ENCODE measurements around the gene ZNF230.

ZNF230 gene

DNA sequence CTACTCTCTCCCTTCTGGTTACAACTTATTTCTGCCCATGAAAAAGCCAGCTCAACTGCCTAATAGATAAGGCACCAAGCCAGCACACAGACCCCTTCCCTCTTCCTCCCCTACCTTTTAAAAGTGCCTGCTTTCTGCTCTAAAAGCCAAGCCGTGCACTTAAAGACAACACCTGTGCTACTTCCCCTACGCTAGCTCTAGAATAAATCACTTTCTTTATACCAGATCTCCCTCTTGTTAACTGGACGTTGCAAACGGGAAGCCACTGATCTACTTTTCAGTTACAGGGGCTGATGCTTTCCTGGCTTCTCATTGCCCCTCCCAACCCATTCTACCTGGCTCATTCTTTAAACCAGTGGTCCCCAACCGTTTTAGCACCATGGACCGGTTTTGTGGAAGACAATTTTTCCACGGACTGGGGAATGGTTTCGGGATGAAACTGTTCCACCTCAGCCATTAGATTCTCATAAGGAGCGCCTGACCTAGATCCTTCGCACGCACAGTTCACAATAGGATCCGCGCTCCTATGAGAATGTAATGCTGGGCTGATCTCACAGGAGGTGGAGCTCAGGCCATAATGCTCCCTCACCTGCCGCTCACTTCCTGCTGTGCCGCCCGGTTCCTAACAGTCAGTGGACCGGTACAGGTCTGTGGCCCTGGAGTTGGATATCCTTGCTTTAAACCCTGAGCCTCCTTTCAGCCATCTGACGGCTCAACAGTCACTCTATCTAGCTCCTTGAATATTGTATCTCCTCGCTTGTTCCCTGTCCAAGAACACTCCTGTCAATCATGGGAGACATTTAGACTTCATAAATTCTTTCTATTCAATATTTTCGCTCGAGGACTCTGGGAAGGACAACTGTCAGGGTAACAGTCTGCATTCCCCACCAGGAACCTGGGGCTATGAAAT lies 48.2 kb downstream of the ZNF230 start:
- DNase-seq: peak; percentile 20 to 24

DNA sequence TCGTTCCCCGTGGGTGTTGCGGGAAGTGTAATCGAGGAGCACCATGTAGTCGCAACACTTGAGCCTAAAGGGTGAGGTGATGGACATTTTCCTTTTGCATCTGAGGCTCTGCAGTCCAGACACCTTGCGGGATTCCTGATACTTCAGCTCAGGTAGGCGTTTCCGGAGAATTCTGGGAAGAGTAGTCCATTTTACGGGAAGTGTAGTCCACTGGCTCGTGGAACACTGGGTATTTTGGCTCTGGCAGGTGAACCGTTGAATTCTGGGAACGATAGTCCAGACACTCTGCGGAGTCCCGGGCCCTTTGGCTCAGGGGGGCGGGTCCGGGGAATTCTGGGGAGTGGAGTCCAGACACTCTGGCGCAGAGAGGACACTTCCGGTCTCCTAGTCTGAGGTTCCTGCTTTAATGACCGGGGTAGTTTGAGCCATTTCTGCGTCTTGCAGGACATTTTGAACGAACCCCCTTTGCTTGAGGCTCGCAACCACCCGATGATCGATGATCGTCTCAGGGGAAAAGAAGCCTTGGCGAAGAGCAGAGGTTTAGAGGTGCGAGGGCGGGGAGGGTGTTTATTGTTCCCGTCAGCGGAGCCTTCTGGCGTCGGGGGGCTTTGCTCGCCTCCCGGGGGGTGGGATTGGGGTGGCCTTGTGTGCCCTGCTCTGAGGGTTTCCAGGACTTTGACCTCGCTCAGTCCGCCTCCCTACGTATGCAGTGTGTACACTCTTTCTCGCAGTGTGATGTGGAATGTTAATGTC lies 49.1 kb downstream of the ZNF230 start, which contains the start of gene ZNF223:
Gene ZNF223, plus strand, starts transcription at position 387 of the 753 bp plus-strand sequence. CDS start 3,141 bp downstream, outside the sequence.
- peak; percentile 68 to 71 for DNase-seq

DNA sequence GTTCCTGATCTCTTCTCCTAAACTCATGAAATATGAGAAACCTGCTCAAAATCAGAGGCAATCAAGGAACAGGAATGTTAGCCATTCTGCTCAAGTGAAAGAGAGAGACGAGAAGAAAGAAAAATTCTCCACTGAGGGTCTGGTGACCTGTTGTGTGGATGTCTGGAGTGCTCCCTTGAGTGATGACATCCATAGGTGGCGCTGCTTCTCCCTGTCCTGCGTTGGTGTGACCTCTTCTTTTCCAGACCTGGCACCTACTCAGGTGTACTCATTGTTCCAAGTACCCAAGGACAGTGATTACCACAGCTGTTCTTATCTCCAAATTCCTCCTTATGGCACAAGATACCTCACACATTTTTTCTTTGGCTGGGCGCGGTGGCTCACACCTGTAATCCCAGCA lies 53.1 kb downstream of the ZNF230 start:
- DNase-seq: no peak

- no peak for DNase-seq
These were observed 56.5 kb downstream of the ZNF230 start for GRCh38 chr19:44059229-44059628.

DNA sequence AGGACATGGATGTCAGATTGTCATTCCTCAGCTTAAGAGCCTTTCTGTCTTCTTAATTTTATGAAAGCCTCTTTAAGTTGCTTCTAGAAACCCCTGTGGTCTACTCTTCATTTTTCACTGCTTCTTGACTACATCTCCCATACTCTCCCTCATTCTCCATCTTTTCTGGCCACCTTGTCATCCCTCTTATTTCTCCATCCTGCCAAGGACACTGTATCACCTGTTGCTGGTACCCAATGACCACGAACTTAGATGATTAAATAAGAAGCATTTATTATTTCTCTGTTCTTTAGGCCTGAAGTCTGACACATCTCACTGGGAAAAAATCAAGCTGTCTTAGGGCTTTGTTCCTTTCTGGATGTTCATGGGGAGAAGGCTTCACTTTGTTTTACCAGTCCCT lies 58.3 kb downstream of the ZNF230 start:
- DNase-seq: no peak

Data from CD4-positive, alpha-beta T cell treated with Interleukin-4 for 1 hour (primary cell).